Loucy (cell line): ENCODE measurements around the gene SMIM14.

Experiments
- H2AFZ ChIP-seq: fragments of 200-600 bp; sonication (generic); 2 replicates; pipeline ENCODE4 v1.6.0; 2016; ENCODE audit warnings: antibody characterized with exemption, mild to moderate bottlenecking, low read length, moderate library complexity
- H3F3A ChIP-seq: fragments of 200-600 bp; 2 replicates; pipeline ENCODE4 v1.6.0; 2016; ENCODE audit warnings: antibody characterized with exemption, low read depth, mild to moderate bottlenecking
- H3K27me3 ChIP-seq: fragments of 200-600 bp; sonication (generic); 2 replicates; pipeline ENCODE4 v1.6.1; 2014; ENCODE audit warnings: low read length, mild to moderate bottlenecking; ENCODE audit not compliant: insufficient read depth, poor library complexity, severe bottlenecking
- H3K36me3 ChIP-seq: fragments of 200-600 bp; sonication (generic); 2 replicates; pipeline ENCODE4 v1.6.1; 2016; ENCODE audit warnings: low read length; ENCODE audit not compliant: insufficient read depth
- H3K4me1 ChIP-seq: fragments of 200-600 bp; sonication (generic); 2 replicates; pipeline ENCODE4 v1.5.1; 2014; ENCODE audit warnings: low read length, mild to moderate bottlenecking; ENCODE audit not compliant: insufficient read depth, poor library complexity, severe bottlenecking
- H3K4me2 ChIP-seq: fragments of 200-600 bp; sonication (generic); 2 replicates; pipeline ENCODE4 v1.6.0; 2014; ENCODE audit warnings: antibody characterized with exemption, low read length, low read depth, mild to moderate bottlenecking; ENCODE audit not compliant: poor library complexity, severe bottlenecking
- H3K4me3 ChIP-seq: fragments of 200-600 bp; sonication (generic); 2 replicates; pipeline ENCODE4 v1.5.1; 2014; ENCODE audit warnings: low read length, mild to moderate bottlenecking, mixed read lengths; ENCODE audit not compliant: poor library complexity, severe bottlenecking
- H3K79me2 ChIP-seq: fragments of 200-600 bp; sonication (generic); 2 replicates; pipeline ENCODE4 v1.6.1; 2014; ENCODE audit warnings: low read length; ENCODE audit not compliant: insufficient read depth
- H3K9ac ChIP-seq: fragments of 200-600 bp; sonication (generic); 2 replicates; pipeline ENCODE4 v1.6.0; 2014; ENCODE audit warnings: mild to moderate bottlenecking, low read depth, low read length, moderate library complexity; ENCODE audit not compliant: poor library complexity, severe bottlenecking
- H3K9me2 ChIP-seq: fragments of 200-600 bp; sonication (generic); replicated peaks from 2 replicates; pipeline ENCODE4 v1.6.1; 2016; ENCODE audit warnings: low read depth, low read length, mixed read lengths
- H3K9me3 ChIP-seq: fragments of 200-600 bp; sonication (generic); 2 replicates; pipeline ENCODE4 v1.6.1; 2014; ENCODE audit warnings: mild to moderate bottlenecking, antibody characterized with exemption, low read length, low read depth; ENCODE audit not compliant: insufficient read depth
- H4K20me1 ChIP-seq: fragments of 200-600 bp; sonication (generic); 2 replicates; pipeline ENCODE4 v1.6.0; 2014; ENCODE audit warnings: antibody characterized with exemption, low read length, mild to moderate bottlenecking; ENCODE audit not compliant: insufficient read depth, poor library complexity, severe bottlenecking
- CTCF ChIP-seq: fragments of 200-600 bp; sonication (generic); conservative IDR thresholded peaks from 2 replicates; pipeline ENCODE4 v1.5.1; 2014; ENCODE audit warnings: mild to moderate bottlenecking, antibody characterized with exemption, low read length
- EZH2phosphoT487 ChIP-seq: fragments of 200-600 bp; IDR thresholded peaks from 2 replicates; pipeline ENCODE4 v1.6.1; 2018; ENCODE audit warnings: antibody characterized with exemption, mild to moderate bottlenecking, moderate library complexity, borderline replicate concordance

SMIM14 gene

GRCh38 chr4:39591290-39591689 lies 47.4 kb downstream of the SMIM14 start:
- Histone ChIP-seq H3K9me2 (no peaks in the 10 kb centered on the region), H3F3A (no peaks in the 10 kb centered on the region), H3K4me3 (no peak overlapping the region), H3K4me1 (no peaks in the 10 kb centered on the region), H3K36me3 (no peaks in the 10 kb centered on the region), H3K27me3 (no peaks in the 10 kb centered on the region), H3K9me3 (no peaks in the 10 kb centered on the region), H4K20me1 (no peaks in the 10 kb centered on the region), H2AFZ (no peak overlapping the region), H3K9ac (no peak overlapping the region), H3K4me2 (no peak overlapping the region), H3K79me2 (no peaks in the 10 kb centered on the region)
- TF ChIP-seq CTCF = no peak

GRCh38 chr4:39587881-39588280 lies 50.8 kb downstream of the SMIM14 start:
- Histone ChIP-seq H3K79me2 (no peaks in the 10 kb centered on the region), H3K4me3 (no peak overlapping the region), H3K4me2 (no peak overlapping the region), H3K9me3 (no peaks in the 10 kb centered on the region), H3K9me2 (no peaks in the 10 kb centered on the region), H3F3A (no peaks in the 10 kb centered on the region), H3K4me1 (no peaks in the 10 kb centered on the region), H3K36me3 (no peaks in the 10 kb centered on the region), H3K27me3 (no peaks in the 10 kb centered on the region), H3K9ac (no peak overlapping the region), H2AFZ (no peak overlapping the region), H4K20me1 (no peaks in the 10 kb centered on the region)
- TF ChIP-seq EZH2phosphoT487 (no peak), CTCF (no peak)

- Histone ChIP-seq H3K9me3 (no peaks in the 10 kb centered on the region), H3K4me2 (no peak overlapping the region), H3K79me2 (no peaks in the 10 kb centered on the region), H3K4me3 (no peak overlapping the region), H2AFZ (no peak overlapping the region), H4K20me1 (no peaks in the 10 kb centered on the region), H3K9me2 (no peaks in the 10 kb centered on the region), H3K36me3 (no peaks in the 10 kb centered on the region), H3F3A (no peaks in the 10 kb centered on the region), H3K27me3 (no peaks in the 10 kb centered on the region), H3K9ac (no peak overlapping the region), H3K4me1 (no peaks in the 10 kb centered on the region)
- TF ChIP-seq EZH2phosphoT487 (no peak), CTCF (no peak)
Measured at GRCh38 chr4:39574946-39575345, 63.7 kb downstream of the SMIM14 start.
